HEK293 (cell line): ENCODE data around the gene SNCAIP.

Experiments used
- CTCF ChIA-PET: fragments of 350-600 bp; formaldehyde crosslinking; extraction: SDS; loops from one replicate; lab custom pipeline; 2021; ENCODE audit warnings: antibody characterized with exemption; lab: Yijun Ruan, JAX
- POLR2A ChIA-PET: fragments of 300-600 bp; formaldehyde crosslinking; extraction: SDS; loops from one replicate; lab custom pipeline; 2020; ENCODE audit warnings: antibody characterized with exemption, inconsistent platforms; lab: Yijun Ruan, JAX
- H3K27ac ChIP-seq: fragments of 200-500 bp; sonication (Bioruptor generic); 2 replicates; pipeline ENCODE4 v1.5.1; 2014; ENCODE audit warnings: low read depth, low read length, control low read depth, inconsistent platforms; ENCODE audit errors: extremely low read depth
- H3K36me3 ChIP-seq, 2 experiments: fragments of 200-500 bp in 1 of 2; sonication (Bioruptor generic) in 1 of 2; 1 replicate in 1 of 2; 2 replicates in 1 of 2; pipeline ENCODE4 v1.5.1; 2014 to 2017; ENCODE audit warnings: inconsistent platforms in 2 of 2, low read length in 2 of 2; ENCODE audit not compliant: control insufficient read depth in 2 of 2, insufficient read depth in 1 of 2
- H3K4me1 ChIP-seq: fragments of 200-500 bp; sonication (Bioruptor generic); 2 replicates; pipeline ENCODE4 v1.5.1; 2014; ENCODE audit warnings: mild to moderate bottlenecking, low read length, inconsistent platforms; ENCODE audit not compliant: control insufficient read depth, insufficient read depth
- H3K4me3 ChIP-seq: 2 replicates; pipeline ENCODE4 v1.5.1; 2011; ENCODE audit warnings: low read depth, mild to moderate bottlenecking, control low read depth, low read length, moderate library complexity
- H3K9me3 ChIP-seq: fragments of 200-500 bp; sonication (Bioruptor generic); 2 replicates; pipeline ENCODE4 v1.5.1; 2014; ENCODE audit warnings: low read depth, low read length, inconsistent platforms; ENCODE audit not compliant: control insufficient read depth, insufficient read depth
- ATF2 ChIP-seq: fragments of 450-650 bp; formaldehyde crosslinking; IDR thresholded peaks from 2 replicates; pipeline ENCODE4 v1.5.1; 2016; ENCODE audit warnings: missing biosample characterization, missing genetic modification characterization, low read depth
- BCL11A ChIP-seq: fragments of 450-650 bp; formaldehyde crosslinking; IDR thresholded peaks from 2 replicates; pipeline ENCODE4 v1.5.1; 2016; ENCODE audit warnings: low read depth, missing biosample characterization, missing genetic modification characterization
- FEZF1 ChIP-seq: fragments of 450-650 bp; formaldehyde crosslinking; IDR thresholded peaks from 2 replicates; pipeline ENCODE4 v1.5.1; 2016; ENCODE audit warnings: missing biosample characterization, missing genetic modification characterization
- GLI2 ChIP-seq: fragments of 450-650 bp; formaldehyde crosslinking; IDR thresholded peaks from 2 replicates; pipeline ENCODE4; 2017; ENCODE audit warnings: missing biosample characterization, missing genetic modification characterization, low read depth, borderline replicate concordance
- GLIS1 ChIP-seq: fragments of 450-650 bp; formaldehyde crosslinking; IDR thresholded peaks from 2 replicates; pipeline ENCODE4 v1.5.1; 2016; ENCODE audit warnings: missing biosample characterization, missing genetic modification characterization
- MEIS1 ChIP-seq: sonication (generic); formaldehyde crosslinking; IDR thresholded peaks from 2 replicates; pipeline ENCODE4 v1.8.1; 2022; ENCODE audit warnings: missing genetic modification reagents, mild to moderate bottlenecking, borderline replicate concordance
- MYNN ChIP-seq: fragments of 450-650 bp; formaldehyde crosslinking; IDR thresholded peaks from 2 replicates; pipeline ENCODE4 v1.5.1; 2016; ENCODE audit warnings: missing biosample characterization, missing genetic modification characterization, borderline replicate concordance
- PRDM4 ChIP-seq: fragments of 450-650 bp; formaldehyde crosslinking; IDR thresholded peaks from 2 replicates; pipeline ENCODE4 v1.5.1; 2017; ENCODE audit warnings: missing biosample characterization, missing genetic modification characterization
- REST ChIP-seq: fragments of 450-650 bp; formaldehyde crosslinking; IDR thresholded peaks from 2 replicates; pipeline ENCODE4 v1.5.1; 2016; ENCODE audit warnings: missing biosample characterization, missing genetic modification characterization
- ZFP41 ChIP-seq: fragments of 450-650 bp; formaldehyde crosslinking; IDR thresholded peaks from 2 replicates; pipeline ENCODE4 v1.5.1; 2016; ENCODE audit warnings: missing biosample characterization, missing genetic modification characterization, borderline replicate concordance
- ZNF175 ChIP-seq: fragments of 450-650 bp; formaldehyde crosslinking; IDR thresholded peaks from 2 replicates; pipeline ENCODE4 v1.5.1; 2016; ENCODE audit warnings: missing biosample characterization, missing genetic modification characterization
- ZNF18 ChIP-seq: fragments of 450-650 bp; formaldehyde crosslinking; IDR thresholded peaks from 2 replicates; pipeline ENCODE4 v1.5.1; 2016; ENCODE audit warnings: missing biosample characterization, missing genetic modification characterization
- ZNF266 ChIP-seq: fragments of 450-650 bp; formaldehyde crosslinking; IDR thresholded peaks from 2 replicates; pipeline ENCODE4 v1.5.1; 2016; ENCODE audit warnings: missing biosample characterization, missing genetic modification characterization, low read depth
- ZNF292 ChIP-seq: fragments of 450-650 bp; formaldehyde crosslinking; IDR thresholded peaks from 2 replicates; pipeline ENCODE4 v1.5.1; 2016; ENCODE audit warnings: low read depth, missing biosample characterization, missing genetic modification characterization, borderline replicate concordance
- ZNF335 ChIP-seq: fragments of 450-650 bp; formaldehyde crosslinking; conservative IDR thresholded peaks from 2 replicates; pipeline ENCODE4 v1.5.1; 2016; ENCODE audit warnings: missing biosample characterization, missing genetic modification characterization
- ZNF354C ChIP-seq: fragments of 450-650 bp; formaldehyde crosslinking; IDR thresholded peaks from 2 replicates; pipeline ENCODE4 v1.5.1; 2016; ENCODE audit warnings: missing biosample characterization, missing genetic modification characterization, low read depth, borderline replicate concordance
- ZNF404 ChIP-seq: fragments of 450-650 bp; formaldehyde crosslinking; IDR thresholded peaks from 2 replicates; pipeline ENCODE4 v1.5.1; 2017; ENCODE audit warnings: missing biosample characterization, missing genetic modification characterization
- ZNF645 ChIP-seq: fragments of 450-650 bp; formaldehyde crosslinking; IDR thresholded peaks from 2 replicates; pipeline ENCODE4; 2016; ENCODE audit warnings: missing biosample characterization, missing genetic modification characterization
- ZNF701 ChIP-seq: fragments of 450-650 bp; formaldehyde crosslinking; IDR thresholded peaks from 2 replicates; pipeline ENCODE4 v1.5.1; 2016; ENCODE audit warnings: missing biosample characterization, missing genetic modification characterization

The SNCAIP gene

GRCh38 chr5:122434205-122434970 is 122.4 kb downstream of the SNCAIP start:
- Histone ChIP-seq H3K36me3 (no peaks in the 10 kb centered on the region), H3K4me1 (peaks cover 26% of the 10 kb centered on the region), H3K27ac (no peak overlapping the region), H3K9me3 (no peaks in the 10 kb centered on the region), H3K4me3 (no peak overlapping the region)
- ChIA-PET POLR2A (no interaction called here), CTCF (no interaction called here)
- 0 out of 2 replicates have a peak, but pooled peaks have one; percentile 22 for TF ChIP-seq FEZF1 (tag by site-specific recombination)
- no peak for TF ChIP-seq ATF2 (tag by site-specific recombination)
- TF ChIP-seq ZNF18 (tag by site-specific recombination): peak; percentile 73
- TF ChIP-seq ZFP41 (tag by site-specific recombination): no peak
- peak; percentile 52; the same call in 1 of the 2 replicates for TF ChIP-seq REST (tag by site-specific recombination)
- TF ChIP-seq GLIS1 (tag by site-specific recombination): peak; percentile 25; the same call in 1 of the 2 replicates

GRCh38 chr5:122435234-122435633 is 123.2 kb downstream of the SNCAIP start:
- H3K9me3 ChIP-seq: no peaks in the 10 kb centered on the region
- ChIA-PET CTCF (no interaction called here), POLR2A (no interaction called here)
- no peak overlapping the region for H3K4me3 ChIP-seq
- no peak for TF ChIP-seq ZNF175 (tag by site-specific recombination)
- peak; percentile 26; the same call in 1 of the 2 replicates for TF ChIP-seq ZNF335 (tag by site-specific recombination)
- H3K27ac ChIP-seq: no peak overlapping the region
- peaks cover 20% of the 10 kb centered on the region for H3K4me1 ChIP-seq
- no peaks in the 10 kb centered on the region for H3K36me3 ChIP-seq

GRCh38 chr5:122435761-122436160 is 123.7 kb downstream of the SNCAIP start:
- H3K36me3 ChIP-seq: no peaks in the 10 kb centered on the region
- H3K9me3 ChIP-seq: no peaks in the 10 kb centered on the region
- POLR2A ChIA-PET: no interaction called here
- no peak overlapping the region for H3K27ac ChIP-seq
- H3K4me3 ChIP-seq: no peak overlapping the region
- TF ChIP-seq MEIS1 (CRISPR knock-in tag): no peak
- no peak for TF ChIP-seq ZNF292 (tag by site-specific recombination)
- TF ChIP-seq ZNF354C (tag by site-specific recombination): no peak
- TF ChIP-seq PRDM4 (tag by site-specific recombination): no peak
- TF ChIP-seq MYNN (tag by site-specific recombination): no peak
- no peak for TF ChIP-seq ZNF701 (tag by site-specific recombination)
- no peak for TF ChIP-seq BCL11A (tag by site-specific recombination)
- no peak for TF ChIP-seq ZNF404 (tag by site-specific recombination)
- no peak for TF ChIP-seq ZNF645 (tag by site-specific recombination)
- TF ChIP-seq ZNF266 (tag by site-specific recombination): no peak
- TF ChIP-seq GLI2 (tag by site-specific recombination): no peak
- TF ChIP-seq GLIS1 (tag by site-specific recombination): no peak
- TF ChIP-seq, all 188 proteins: peak for 0
- H3K4me1 ChIP-seq: peaks cover 18% of the 10 kb centered on the region
- CTCF ChIA-PET: no interaction called here
